HG02970 (cell line): ENCODE measurements around the gene STAB1.

Source experiments
- ATAC-seq: cut with Tn5 transposase; IDR thresholded peaks from one replicate; pipeline ENCODE4 v1.9.1; 2021; ENCODE audit warnings: mild to moderate bottlenecking, moderate library complexity, moderate number of reproducible peaks; ENCODE audit not compliant: unreplicated experiment, low FRiP score

STAB1 gene

DNA sequence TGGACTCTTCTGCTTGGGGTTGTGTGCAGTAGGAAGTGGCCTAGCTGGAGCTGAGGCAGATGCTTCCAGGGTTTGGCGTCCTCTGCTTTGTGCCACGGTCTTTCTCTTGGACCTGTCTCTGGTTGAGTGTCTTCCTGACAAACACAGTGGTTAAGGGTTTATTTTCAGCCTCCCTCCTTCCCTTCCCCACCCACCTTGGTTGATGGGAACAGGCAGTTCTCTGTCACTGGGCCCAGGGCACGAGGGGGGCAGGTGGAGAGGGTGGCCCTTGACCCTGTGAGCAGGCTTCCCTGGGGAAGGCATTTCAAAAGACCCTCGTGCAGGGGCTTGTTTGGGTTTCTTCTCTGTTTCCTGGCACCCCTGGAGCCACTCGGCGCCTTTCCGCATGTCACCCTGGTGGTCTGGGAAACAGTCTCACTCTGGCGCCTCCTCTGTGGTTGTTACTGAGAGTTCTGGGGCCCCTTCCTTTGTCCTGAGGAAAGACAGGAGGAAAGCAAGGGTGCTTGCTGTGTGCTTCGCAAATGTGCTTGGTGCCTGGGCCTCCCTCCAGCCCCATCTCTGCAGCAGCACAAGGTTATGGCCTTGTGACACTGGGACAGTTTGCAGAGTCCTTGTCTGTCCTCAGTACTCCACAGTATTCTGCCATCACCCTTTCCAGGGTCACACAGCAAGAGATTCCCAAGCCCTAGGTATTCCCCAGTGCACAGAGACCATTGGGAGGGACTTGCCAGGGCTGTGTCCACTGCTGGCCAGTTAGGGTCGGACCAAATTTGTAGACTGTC is 10.3 kb upstream of the STAB1 start:
- no peak for ATAC-seq

DNA sequence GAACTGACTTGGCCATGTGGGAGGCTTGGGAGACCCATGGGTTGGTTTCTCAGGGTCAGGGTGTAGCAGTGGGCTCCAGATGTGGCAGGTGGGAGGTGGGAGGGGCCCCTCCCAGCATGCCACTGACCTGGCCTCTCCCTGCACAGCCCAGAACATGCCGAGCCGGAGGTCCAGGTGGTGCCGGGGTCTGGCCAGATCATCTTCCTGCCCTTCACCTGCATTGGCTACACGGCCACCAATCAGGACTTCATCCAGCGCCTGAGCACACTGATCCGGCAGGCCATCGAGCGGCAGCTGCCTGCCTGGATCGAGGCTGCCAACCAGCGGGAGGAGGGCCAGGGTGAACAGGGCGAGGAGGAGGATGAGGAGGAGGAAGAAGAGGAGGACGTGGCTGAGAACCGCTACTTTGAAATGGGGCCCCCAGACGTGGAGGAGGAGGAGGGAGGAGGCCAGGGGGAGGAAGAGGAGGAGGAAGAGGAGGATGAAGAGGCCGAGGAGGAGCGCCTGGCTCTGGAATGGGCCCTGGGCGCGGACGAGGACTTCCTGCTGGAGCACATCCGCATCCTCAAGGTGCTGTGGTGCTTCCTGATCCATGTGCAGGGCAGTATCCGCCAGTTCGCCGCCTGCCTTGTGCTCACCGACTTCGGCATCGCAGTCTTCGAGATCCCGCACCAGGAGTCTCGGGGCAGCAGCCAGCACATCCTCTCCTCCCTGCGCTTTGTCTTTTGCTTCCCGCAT is 7.9 kb upstream of the STAB1 start:
- ATAC-seq: no peak

DNA sequence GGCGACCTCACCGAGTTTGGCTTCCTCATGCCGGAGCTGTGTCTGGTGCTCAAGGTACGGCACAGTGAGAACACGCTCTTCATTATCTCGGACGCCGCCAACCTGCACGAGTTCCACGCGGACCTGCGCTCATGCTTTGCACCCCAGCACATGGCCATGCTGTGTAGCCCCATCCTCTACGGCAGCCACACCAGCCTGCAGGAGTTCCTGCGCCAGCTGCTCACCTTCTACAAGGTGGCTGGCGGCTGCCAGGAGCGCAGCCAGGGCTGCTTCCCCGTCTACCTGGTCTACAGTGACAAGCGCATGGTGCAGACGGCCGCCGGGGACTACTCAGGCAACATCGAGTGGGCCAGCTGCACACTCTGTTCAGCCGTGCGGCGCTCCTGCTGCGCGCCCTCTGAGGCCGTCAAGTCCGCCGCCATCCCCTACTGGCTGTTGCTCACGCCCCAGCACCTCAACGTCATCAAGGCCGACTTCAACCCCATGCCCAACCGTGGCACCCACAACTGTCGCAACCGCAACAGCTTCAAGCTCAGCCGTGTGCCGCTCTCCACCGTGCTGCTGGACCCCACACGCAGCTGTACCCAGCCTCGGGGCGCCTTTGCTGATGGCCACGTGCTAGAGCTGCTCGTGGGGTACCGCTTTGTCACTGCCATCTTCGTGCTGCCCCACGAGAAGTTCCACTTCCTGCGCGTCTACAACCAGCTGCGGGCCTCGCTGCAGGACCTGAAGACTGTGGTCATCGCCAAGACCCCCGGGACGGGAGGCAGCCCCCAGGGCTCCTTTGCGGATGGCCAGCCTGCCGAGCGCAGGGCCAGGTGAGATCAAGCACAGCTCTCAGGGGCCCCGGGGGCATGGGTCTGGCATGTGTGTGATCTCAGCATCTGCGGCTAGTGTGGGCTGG is 7.1 kb upstream of the STAB1 start:
- no peak for ATAC-seq

DNA sequence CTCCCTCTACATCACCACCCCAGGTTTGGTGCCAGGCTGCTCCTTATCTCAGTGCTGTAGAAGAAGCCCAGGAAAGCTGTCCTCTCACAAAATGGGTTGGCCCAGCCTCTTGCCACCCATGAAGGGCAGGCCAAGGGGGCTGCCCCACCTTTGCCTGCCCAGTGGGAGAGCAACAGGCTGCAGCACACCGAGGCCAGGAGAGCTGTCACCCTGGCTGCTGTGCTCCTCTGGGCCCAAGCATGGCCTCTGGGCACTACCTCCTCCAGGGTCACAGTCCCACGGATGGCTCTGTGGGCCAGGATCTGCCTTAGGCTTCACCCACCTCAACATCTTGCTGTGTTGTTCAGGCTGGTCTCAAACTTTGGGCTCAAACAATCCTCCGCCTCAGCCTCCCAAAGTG is 6.4 kb upstream of the STAB1 start:
- ATAC-seq: no peak

DNA sequence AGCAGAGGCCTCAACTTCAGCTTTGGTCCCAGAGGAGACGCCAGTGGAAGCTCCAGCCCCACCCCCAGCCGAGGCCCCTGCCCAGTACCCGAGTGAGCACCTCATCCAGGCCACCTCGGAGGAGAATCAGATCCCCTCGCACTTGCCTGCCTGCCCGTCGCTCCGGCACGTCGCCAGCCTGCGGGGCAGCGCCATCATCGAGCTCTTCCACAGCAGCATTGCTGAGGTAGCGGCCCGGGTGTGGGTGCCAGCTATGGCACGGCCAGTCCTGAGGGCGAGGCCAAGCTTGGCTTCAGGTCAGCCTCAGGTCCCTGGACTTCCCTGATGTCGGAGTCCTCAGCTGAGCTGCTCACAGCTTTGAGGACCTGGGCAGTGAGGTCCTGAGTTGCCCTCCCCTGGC is 5.7 kb upstream of the STAB1 start:
- no peak for ATAC-seq

DNA sequence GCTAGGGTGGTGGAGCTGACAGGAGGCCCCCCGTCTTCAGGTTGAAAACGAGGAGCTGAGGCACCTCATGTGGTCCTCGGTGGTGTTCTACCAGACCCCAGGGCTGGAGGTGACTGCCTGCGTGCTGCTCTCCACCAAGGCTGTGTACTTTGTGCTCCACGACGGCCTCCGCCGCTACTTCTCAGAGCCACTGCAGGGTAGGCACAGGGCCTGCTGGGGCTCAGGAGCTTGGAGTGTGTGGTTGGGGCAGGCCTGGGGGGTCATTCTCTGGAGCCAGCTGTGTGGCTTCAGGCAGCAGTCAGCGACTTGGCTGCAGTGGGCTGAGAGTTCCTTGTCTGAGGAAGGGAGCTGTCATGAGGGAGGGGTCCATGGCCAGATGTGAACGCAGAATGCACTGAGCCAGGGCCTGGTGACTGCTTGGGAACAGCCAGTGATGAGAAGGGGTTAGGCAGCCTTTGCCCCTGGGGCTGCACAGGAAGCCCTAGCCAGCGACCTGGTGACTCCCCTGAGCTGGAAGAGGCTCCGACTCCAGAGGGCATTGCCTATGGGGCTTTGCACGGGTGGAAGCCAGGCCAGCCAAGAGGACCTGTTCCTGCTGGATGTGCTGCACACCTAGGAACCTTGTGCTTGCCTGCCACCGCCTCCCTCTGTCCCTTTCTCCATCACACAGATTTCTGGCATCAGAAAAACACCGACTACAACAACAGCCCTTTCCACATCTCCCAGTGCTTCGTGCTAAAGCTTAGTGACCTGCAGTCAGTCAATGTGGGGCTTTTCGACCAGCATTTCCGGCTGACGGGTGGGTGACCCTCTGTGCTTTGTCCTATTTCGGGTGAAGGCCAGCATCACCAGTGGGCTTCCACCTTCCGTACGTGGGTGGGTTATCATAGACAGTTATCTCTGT is 4.9 kb upstream of the STAB1 start:
- ATAC-seq: no peak

DNA sequence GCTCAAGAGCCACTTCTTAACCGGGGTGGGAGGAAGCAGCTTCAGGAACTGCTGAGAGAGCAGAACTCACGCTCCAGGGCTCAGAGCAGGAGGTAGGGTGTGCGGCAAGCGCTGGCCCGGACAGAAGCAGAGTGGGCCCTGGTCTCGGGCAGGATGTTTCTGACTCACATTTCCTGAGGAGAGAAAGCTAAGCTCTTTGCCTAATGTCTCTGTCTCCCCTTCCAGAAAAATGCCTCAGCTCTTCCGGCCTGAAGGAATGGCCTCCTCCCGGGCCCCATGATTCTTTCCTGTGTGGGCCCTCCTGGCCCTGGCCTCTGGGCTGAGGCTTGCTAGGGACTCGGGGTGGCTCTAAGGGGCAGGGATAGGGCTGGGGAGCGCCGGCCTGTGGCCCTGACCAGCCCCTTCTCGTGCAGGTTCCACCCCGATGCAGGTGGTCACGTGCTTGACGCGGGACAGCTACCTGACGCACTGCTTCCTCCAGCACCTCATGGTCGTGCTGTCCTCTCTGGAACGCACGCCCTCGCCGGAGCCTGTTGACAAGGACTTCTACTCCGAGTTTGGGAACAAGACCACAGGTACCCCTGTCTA is 4.1 kb upstream of the STAB1 start:
- no peak for ATAC-seq

DNA sequence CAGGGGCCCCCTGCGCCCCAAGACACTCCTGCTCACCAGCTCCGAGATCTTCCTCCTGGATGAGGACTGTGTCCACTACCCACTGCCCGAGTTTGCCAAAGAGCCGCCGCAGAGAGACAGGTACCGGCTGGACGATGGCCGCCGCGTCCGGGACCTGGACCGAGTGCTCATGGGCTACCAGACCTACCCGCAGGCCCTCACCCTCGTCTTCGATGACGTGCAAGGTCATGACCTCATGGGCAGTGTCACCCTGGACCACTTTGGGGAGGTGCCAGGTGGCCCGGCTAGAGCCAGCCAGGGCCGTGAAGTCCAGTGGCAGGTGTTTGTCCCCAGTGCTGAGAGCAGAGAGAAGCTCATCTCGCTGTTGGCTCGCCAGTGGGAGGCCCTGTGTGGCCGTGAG is 3.1 kb upstream of the STAB1 start:
- ATAC-seq: no peak

DNA sequence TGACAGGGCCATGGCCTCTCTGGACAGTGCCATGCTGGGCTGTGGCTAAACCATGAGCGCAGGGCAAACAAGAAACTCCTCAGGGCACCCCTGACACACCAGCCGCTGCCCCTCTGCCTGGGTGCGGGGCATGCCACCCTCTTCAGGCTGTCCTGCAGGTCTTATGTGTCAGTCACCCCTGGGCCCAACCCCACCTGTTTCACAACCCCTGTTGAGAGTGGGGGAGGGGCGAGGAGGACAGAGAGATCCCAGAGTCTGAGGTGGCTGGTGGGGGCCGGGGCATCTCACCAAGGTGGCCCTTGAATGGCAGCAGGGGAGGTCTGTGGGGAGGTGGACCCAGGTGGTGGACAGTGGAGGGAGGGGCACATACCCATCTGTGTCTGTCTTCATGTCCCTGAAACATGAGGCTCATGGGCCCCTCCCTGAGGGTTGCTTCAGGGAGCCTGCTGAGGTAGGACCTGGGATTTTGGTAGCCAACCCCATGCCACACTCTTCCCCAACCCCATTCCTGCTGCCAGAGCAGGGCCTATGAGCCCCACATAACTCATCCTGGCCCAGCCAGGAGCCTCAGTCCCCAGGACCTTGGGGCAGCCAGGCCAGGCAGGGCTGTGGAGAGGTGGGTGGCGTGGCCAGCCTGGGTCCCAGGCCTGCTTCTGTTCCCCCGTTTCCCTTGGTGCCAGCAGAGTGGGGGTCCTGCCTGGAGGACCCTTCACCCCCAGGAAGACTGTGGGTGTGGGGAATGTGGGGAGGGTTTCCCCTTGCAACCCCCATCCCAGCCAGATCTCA is 1.7 kb upstream of the STAB1 start:
- no peak for ATAC-seq

DNA sequence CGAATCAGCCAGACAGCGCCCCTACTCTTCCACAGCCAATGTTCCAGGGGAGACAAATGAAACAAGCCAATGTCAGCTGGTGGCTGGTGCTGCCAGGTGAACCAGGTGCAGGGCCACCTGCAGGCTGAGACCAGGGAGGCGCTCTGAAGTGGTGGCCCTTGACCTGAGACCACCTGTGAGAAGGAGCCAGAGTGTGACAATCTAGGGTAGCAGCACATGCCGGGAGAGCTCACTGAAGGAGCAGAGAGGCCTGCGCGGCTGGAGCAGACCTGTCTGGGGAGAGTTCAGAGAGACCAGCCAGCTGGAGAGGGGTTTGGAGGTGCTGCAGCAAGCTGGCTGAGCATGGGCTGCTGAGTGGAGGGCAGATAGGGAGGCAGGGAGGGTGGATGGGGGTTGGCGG is 693 bp upstream of the STAB1 start:
- no peak for ATAC-seq

DNA sequence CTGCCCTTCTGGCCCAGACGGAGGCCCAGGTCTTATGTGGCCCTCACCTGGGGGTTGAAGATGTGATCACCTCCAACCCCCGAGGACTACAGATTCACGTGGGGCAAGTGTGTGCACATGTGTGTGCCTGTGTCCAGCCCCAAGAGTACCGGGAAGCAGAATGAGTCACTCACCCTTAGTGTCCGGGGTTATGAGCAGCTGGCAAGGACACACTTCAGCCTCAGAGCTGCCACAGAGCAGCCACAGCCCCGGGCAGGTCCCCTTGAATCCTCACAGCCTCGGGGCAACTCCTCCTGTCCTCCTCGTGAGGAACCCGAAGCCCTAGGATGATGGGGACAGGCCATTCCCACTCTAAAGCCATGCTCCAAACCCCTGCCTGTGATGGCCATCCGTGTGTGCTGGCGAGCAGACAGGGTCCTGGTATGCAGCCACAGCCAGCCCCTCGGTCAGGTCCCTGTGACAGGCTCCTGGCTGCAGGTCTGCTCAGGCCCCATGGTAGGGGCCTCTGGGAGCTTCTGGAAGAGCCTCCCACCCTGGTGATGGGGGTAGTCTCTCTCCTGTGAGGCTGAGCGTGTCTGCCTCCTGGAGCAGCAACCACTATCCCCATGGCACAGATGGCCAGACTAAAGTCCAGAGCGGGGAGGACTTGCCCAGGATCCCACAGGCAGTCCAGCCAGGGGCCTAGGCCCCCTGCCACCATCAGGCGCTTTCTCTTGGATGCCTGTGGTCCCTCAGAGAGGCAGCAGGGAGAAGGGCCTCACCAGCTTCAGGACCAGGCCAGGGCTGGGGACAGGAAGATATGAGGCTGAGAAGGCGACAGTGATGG is 852 bp downstream of the STAB1 start:
- ATAC-seq: no peak

DNA sequence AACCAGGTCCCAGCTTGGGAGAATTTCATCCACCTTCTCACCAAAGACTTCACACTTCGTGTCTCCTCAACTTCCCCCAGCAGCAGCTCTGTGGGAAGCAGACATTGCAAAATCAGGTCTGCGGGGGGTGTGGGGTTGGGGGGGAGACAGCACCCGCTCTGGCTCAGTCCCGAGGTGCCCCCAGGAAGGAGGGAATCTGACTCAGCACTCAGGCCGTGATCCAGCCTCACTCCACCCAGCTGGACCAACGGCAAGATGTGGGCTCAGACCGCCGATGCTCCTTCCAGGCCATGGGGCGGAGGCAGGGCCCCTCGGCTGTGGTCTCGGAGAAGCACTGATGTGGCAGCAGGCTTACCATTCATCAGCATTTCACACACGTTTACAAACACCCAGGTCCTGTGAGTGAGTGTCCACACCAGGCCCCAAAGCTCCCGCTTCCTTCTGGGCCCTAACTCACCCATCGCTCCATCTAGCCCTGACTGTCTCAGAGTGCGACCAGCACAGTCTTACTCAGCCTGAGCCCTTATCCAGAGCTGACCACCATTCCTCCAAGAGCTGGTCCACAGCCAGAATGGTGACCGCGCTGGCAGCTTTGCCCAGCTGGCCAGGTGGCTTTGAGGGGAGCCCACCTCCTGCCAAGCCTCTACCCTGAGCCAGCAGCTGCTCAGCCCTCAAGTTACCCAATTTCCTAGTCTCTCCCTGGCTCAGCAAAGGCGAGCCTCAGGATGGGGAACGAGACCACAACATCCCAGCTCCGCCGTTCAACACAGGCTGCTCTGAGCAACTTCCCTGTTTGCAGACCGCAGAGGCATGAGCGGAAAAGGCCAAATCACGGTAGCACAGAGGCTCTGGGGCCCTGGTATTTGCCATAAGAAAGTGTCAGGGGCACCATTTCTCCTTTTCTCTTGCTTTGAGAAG is 3.3 kb downstream of the STAB1 start:
- no peak for ATAC-seq

DNA sequence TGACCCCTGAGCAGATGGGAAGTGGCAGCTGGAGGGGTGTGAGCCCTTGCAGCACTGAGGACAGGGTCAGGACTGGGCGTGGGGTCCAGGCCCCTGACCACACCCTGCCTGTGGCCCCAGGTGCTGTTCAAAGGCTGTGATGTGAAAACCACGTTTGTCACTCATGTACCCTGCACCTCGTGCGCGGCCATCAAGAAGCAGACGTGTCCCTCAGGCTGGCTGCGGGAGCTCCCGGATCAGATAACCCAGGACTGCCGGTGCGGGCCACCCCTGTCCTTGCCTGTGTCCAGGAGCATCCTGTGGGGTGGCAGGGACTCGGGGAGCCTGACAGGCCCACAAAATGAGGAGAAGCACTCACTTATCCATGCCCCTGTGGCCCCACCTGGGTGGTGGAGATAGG is 5.9 kb downstream of the STAB1 start:
- no peak for ATAC-seq

DNA sequence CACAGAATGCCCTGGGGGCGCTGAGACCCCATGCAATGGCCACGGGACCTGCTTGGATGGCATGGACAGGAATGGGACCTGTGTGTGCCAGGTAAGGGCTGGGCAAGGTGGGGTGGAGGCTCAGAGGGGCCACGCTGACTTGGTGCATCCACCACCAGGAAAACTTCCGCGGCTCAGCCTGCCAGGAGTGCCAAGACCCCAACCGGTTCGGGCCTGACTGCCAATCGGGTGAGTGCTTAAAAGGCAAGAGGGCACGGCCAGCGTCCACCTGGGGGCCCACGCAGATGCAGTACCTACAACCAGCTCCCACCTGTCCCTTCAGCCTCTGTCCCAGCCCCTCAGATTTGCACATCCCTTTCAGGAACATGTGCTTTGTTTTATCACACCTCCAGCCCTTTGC is 6.9 kb downstream of the STAB1 start:
- no peak for ATAC-seq

DNA sequence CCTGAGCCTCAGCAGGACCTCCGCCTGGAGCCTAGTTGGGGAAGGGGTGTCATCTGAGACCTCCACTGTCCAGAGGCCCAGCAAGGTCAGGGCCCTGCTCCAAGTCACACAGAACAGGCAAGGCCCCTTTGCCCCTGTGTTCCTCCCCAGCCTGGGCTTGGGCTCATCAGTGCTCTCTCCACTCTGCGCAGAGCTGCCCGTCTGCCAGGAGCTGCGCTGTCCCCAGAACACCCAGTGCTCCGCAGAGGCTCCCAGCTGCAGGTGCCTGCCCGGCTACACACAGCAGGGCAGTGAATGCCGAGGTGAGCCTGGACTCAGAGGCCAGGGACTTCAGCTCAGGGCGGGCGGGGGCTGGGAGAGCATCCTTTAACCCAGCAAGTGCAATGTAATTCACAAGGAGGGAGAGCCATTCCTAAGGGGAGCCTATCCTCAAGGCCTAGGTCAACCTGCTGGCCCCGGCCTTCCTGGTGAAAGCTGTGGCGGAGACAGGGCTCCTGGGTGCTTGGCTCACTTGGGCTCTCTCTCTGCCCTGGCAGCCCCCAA is 7.7 kb downstream of the STAB1 start:
- ATAC-seq: no peak

DNA sequence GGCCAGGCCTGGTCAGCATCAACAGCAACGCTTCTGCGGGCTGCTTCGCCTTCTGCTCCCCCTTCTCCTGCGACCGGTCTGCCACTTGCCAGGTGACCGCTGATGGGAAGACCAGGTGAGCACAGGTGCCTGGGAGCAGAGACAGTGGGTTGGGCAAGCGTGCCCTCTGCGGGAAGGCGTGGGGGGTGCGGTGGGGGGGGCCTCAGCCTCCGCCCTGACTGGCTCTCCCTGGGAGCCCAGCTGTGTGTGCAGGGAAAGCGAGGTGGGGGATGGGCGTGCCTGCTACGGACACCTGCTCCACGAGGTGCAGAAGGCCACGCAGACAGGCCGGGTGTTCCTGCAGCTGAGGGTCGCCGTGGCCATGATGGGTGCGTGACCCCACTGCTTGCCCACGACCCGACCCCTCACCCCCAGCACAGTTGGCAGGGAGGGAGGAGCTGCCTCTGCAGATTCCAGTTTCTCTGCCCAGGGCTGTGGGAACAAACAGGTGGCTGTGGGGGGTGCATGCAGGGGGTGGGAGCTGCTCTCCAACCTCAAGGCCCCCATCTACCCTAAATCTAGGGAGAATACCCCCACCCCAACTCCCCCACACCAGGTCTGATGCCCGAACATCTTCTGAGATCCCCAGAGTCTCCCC is 8.8 kb downstream of the STAB1 start:
- ATAC-seq: no peak
